ENCODE measurements around the gene PPP1R14B. TPM values are rescaled to one million over a fixed set of nuclear protein-coding genes. Genes with fewer than 3 reads are reported as not detected.

The PPP1R14B gene
- total and polyA plus RNA-seq, 2 of the 13 experiments (the other 11 are each of a cell fraction or from before 2014, with no cell fraction given): 110 to 148 TPM

- intact Hi-C loops (cut with micrococcal nuclease; ENCODE audit: unreplicated experiment): loop anchor here (5.0 kb wide), 1 partner anchor 54 kb away; the partner anchor contains the start of gene STIP1
- H3K4me1 ChIP-seq (ENCODE audit: insufficient read depth, low read length): peaks cover 61% of the 10 kb centered on the region
- peak overlapping the region; percentile 91 for H3K27ac ChIP-seq (ENCODE audit: extremely low read length, insufficient read depth, low read length)
- H3K4me2 ChIP-seq (ENCODE audit: low read depth, low read length): peak overlapping the region; percentile 100; the same call in 1 of the 2 replicates
- FAIRE-seq (no peak), ATAC-seq (peak; percentile 71), DNase-seq (ENCODE audit: low spot score) (peak; percentile 95)
- peak overlapping the region; percentile 92 for H3K9ac ChIP-seq (ENCODE audit: insufficient read depth, low read depth, low read length)
- no peaks in the 10 kb centered on the region for H4K20me1 ChIP-seq (ENCODE audit: insufficient read depth, low read length)
- 4% methylated on average over 23 of the region's 24 CpGs for WGBS (ENCODE audit: low lambda C conversion rate)
- ChIA-PET CTCF (ENCODE audit: low intra/inter-chr PET ratio, low total read pairs) (no interaction called here), POLR2A (interaction anchor here (0.6 to 8.3 kb wide), 20 partner anchors 8 to 90 kb away, joined by 3 to 113 read pairs (median 6); partner anchors contain the start of genes BAD, DNAJC4, ESRRA and MACROD1)
- H3K36me3 ChIP-seq (replicated peaks in 1 of 2; ENCODE audit: control insufficient read depth in 1 of 2, insufficient read depth in 2 of 2, low read length in 2 of 2): peaks cover 0 to 11% of the 10 kb centered on the region in 2 experiments; a peak in 3 of 5 replicates
- no TSS peak for BruUV-seq (replicated peaks)
- peak overlapping the region; percentile 63 to 90 (median 84); a peak in 5 of 6 replicates for H3K4me3 ChIP-seq (replicated peaks in 1 of 3; ENCODE audit: insufficient read depth in 1 of 3, low read depth in 2 of 3, low read length in 3 of 3)
- in situ Hi-C loops (cut with HindIII; ENCODE audit: extremely low pct_ligation_motif_present, low pct_unique_long_range_greater_than_20kb): loop anchor here (5.0 kb wide), 1 partner anchor 61 kb away; the partner anchor contains the start of gene CATSPERZ
- no peaks in the 10 kb centered on the region for H3K9me3 ChIP-seq (ENCODE audit: low read length)
- peaks cover 23% of the 10 kb centered on the region for H3K79me2 ChIP-seq (ENCODE audit: insufficient read depth, low read length)
- no peak overlapping the region for H2AFZ ChIP-seq (ENCODE audit: low read length)
- H3K27me3 ChIP-seq (ENCODE audit: control insufficient read depth in 1 of 2, insufficient read depth in 2 of 2, low read length in 2 of 2): no peaks in the 10 kb centered on the region; a peak in 1 of 5 replicates
- TF ChIP-seq ZNF263 (CRISPR knock-in tag; IDR thresholded peaks at IDR 0.05): no peak
- TF ChIP-seq ZNF253 (CRISPR knock-in tag; IDR thresholded peaks at IDR 0.05; ENCODE audit: borderline replicate concordance): 0 out of 2 replicates have a peak, but pooled peaks have one; percentile 30
- TF ChIP-seq ERF (CRISPR knock-in tag; IDR thresholded peaks at IDR 0.05): no peak
- TF ChIP-seq ASH2L (IDR thresholded peaks at IDR 0.05; ENCODE audit: insufficient read length, low read depth, low read length): peak; percentile 0
- no peak for TF ChIP-seq ZFYVE20 (CRISPR knock-in tag; IDR thresholded peaks at IDR 0.05; ENCODE audit: borderline replicate concordance, low read depth)
- peak; percentile 6 for TF ChIP-seq AGO1 (IDR thresholded peaks at IDR 0.05; ENCODE audit: low read depth, low read length, poor library complexity, severe bottlenecking)
- 0 out of 2 replicates have a peak, but pooled peaks have one; percentile 11 for TF ChIP-seq ZNF607 (CRISPR knock-in tag; IDR thresholded peaks at IDR 0.05; ENCODE audit: borderline replicate concordance)
- TF ChIP-seq ZNF839 (CRISPR knock-in tag; IDR thresholded peaks at IDR 0.05; ENCODE audit: borderline replicate concordance): 0 out of 2 replicates have a peak, but pooled peaks have one; percentile 59
- 0 out of 2 replicates have a peak, but pooled peaks have one; percentile 6 for TF ChIP-seq ZNF772 (CRISPR knock-in tag; IDR thresholded peaks at IDR 0.05)
- TF ChIP-seq SP4 (CRISPR knock-in tag; IDR thresholded peaks at IDR 0.05): peak; percentile 90; the same call in 1 of the 2 replicates
- peak; percentile 26; the same call in 1 of the 2 replicates for TF ChIP-seq TBX2 (CRISPR knock-in tag; IDR thresholded peaks at IDR 0.05; ENCODE audit: borderline replicate concordance)
- 0 out of 2 replicates have a peak, but pooled peaks have one; percentile 12 for TF ChIP-seq ZNF713 (CRISPR knock-in tag; IDR thresholded peaks at IDR 0.05)
- no peak for TF ChIP-seq THAP11 (CRISPR knock-in tag; IDR thresholded peaks at IDR 0.05)
- TF ChIP-seq ZNF749 (CRISPR knock-in tag; IDR thresholded peaks at IDR 0.05; ENCODE audit: borderline replicate concordance): peak; percentile 30; the same call in 1 of the 2 replicates
- TF ChIP-seq ESRRA (CRISPR knock-in tag; IDR thresholded peaks at IDR 0.05; ENCODE audit: low read depth): no peak
- 0 out of 4 replicates have a peak, but pooled peaks of 1 of the 2 experiments have one; percentile 9 for TF ChIP-seq NR2F1 (CRISPR knock-in tag; IDR thresholded peaks at IDR 0.05)
- TF ChIP-seq ZNF609 (CRISPR knock-in tag; IDR thresholded peaks at IDR 0.05; ENCODE audit: borderline replicate concordance): peak; percentile 5; the same call in 1 of the 2 replicates
- peak; percentile 85 for TF ChIP-seq HNRNPLL (IDR thresholded peaks at IDR 0.05; ENCODE audit: low read depth, low read length, poor library complexity, severe bottlenecking)
- TF ChIP-seq RBFOX2 (IDR thresholded peaks at IDR 0.05; ENCODE audit: low read depth, low read length): peak; percentile 76
- peak; percentile 12; the same call in 1 of the 2 replicates for TF ChIP-seq ZNF501 (CRISPR knock-in tag; IDR thresholded peaks at IDR 0.05)
Measured at GRCh38 chr11:64241241-64241490, 5.6 kb downstream of the PPP1R14B start.

Measured in HepG2 (cell line).